Endodermal cell (in vitro differentiated cells): ENCODE results near the gene UBASH3A. TPM values are rescaled to one million over a fixed set of nuclear protein-coding genes. Genes with fewer than 3 reads are reported as not detected.

Experiments used
- DNase-seq: peaks from one replicate; pipeline ENCODE4 v3.0.0-alpha.2; 2017
- H3K27ac ChIP-seq: 2 replicates; pipeline ENCODE4 v1.5.1; 2013; ENCODE audit warnings: mild to moderate bottlenecking, low read depth, low read length, moderate library complexity
- H3K27me3 ChIP-seq: 2 replicates; pipeline ENCODE4 v1.6.1; 2013; ENCODE audit warnings: mild to moderate bottlenecking, low read length, moderate library complexity; ENCODE audit not compliant: insufficient read depth, control insufficient read depth, poor library complexity, severe bottlenecking
- H3K36me3 ChIP-seq: 2 replicates; pipeline ENCODE4 v1.7.0; 2013; ENCODE audit warnings: mild to moderate bottlenecking, low read length, moderate library complexity; ENCODE audit not compliant: control insufficient read depth, insufficient read depth
- H3K4me1 ChIP-seq: one replicate; pipeline ENCODE4 v1.7.0; 2013; ENCODE audit warnings: low read length; ENCODE audit not compliant: control insufficient read depth, insufficient read depth
- H3K4me3 ChIP-seq: 2 replicates; pipeline ENCODE4 v1.5.1; 2013; ENCODE audit warnings: mild to moderate bottlenecking, low read length, moderate library complexity
- H3K9ac ChIP-seq: 2 replicates; pipeline ENCODE4 v1.6.1; 2013; ENCODE audit warnings: mild to moderate bottlenecking, low read length, moderate library complexity; ENCODE audit not compliant: poor library complexity, severe bottlenecking; ENCODE audit errors: extremely low read depth
- H3K9me3 ChIP-seq: 2 replicates; pipeline ENCODE4 v1.6.1; 2013; ENCODE audit warnings: mild to moderate bottlenecking, low read length, moderate library complexity; ENCODE audit not compliant: control insufficient read depth
- H3K27ac Mint-ChIP-seq: 2 replicates; pipeline ENCODE4 v1.8.0; 2020; ENCODE audit warnings: mixed read lengths
- H3K27me3 Mint-ChIP-seq: 2 replicates; pipeline ENCODE4 v1.8.0; 2021; ENCODE audit warnings: mild to moderate bottlenecking, mixed read lengths; ENCODE audit not compliant: insufficient read depth
- H3K36me3 Mint-ChIP-seq: 2 replicates; pipeline ENCODE4 v1.8.0; 2020; ENCODE audit warnings: low read depth, mixed read lengths
- H3K4me1 Mint-ChIP-seq: 2 replicates; pipeline ENCODE4 v1.8.0; 2020; ENCODE audit warnings: mixed read lengths
- H3K4me3 Mint-ChIP-seq: 2 replicates; pipeline ENCODE4 v1.8.0; 2020; ENCODE audit warnings: mild to moderate bottlenecking, moderate library complexity, mixed read lengths
- H3K9me3 Mint-ChIP-seq: 2 replicates; pipeline ENCODE4 v1.8.0; 2020; ENCODE audit warnings: mild to moderate bottlenecking, mixed read lengths
- WGBS, 2 experiments: methylation state at CpG; one replicate each; pipeline versions ENCODE4 v1.1.5 to v1.1.7; 2013; ENCODE audit warnings: missing lambda C conversion rate in 2 of 2, mixed read lengths in 1 of 2; ENCODE audit not compliant: insufficient coverage in 1 of 2, insufficient read length in 1 of 2; 5-methylcytosine and 5-hydroxymethylcytosine counted together
- total RNA-seq, 2 donors: library from RNA; stranded (reverse); fragmentation: NEBNext Ultra II Directional in 1 of 2; extraction: Animal tissue kit (Norgen Biotek cat#: 25700) in 1 of 2; gene quantifications; 2 replicates in 1 of 2; 3 replicates in 1 of 2; pipeline ENCODE4 v1.2.1, GENCODE V29; 2021
- TF ChIP-seq, protein P1 (sequence below): fragments of 200-600 bp; sonication (generic); conservative IDR thresholded peaks from 2 replicates; pipeline ENCODE4 v1.5.0; 2021; ENCODE audit warnings: antibody characterized with exemption, mild to moderate bottlenecking

Gene UBASH3A
- total RNA-seq, 2 donors from 2014 or later = not detected

DNA sequence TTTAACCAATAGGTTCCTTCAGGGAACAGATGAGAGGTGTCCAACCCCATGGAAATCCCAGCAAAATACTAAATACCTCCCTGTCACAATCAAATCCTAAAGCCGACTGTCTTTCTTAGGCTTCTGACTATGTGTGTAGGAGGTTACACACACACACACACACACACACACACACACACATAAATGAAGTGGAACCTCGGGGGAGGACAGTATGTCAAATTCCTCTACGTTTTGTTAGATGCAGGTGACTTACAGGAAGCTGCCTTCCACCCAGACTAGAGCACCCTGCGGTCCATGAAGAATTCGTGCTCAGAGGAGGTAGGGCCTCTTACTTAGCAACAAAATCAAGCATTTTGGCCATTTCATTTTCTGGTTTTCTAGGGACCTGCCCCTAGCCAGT is 75.9 kb downstream of the UBASH3A start:
- Mint-ChIP-seq H3K4me1 (peaks cover 2% of the 10 kb centered on the region), H3K27ac (no peak overlapping the region), H3K4me3 (no peak overlapping the region), H3K36me3 (no peaks in the 10 kb centered on the region), H3K27me3 (peaks cover 5% of the 10 kb centered on the region), H3K9me3 (peaks cover 2% of the 10 kb centered on the region)
- Histone ChIP-seq H3K9ac (no peak overlapping the region), H3K4me1 (no peaks in the 10 kb centered on the region), H3K4me3 (no peak overlapping the region), H3K27me3 (no peaks in the 10 kb centered on the region), H3K9me3 (no peaks in the 10 kb centered on the region), H3K36me3 (no peaks in the 10 kb centered on the region), H3K27ac (no peak overlapping the region)
- WGBS, 2 experiments = 89 to 94% methylated on average over 4 to 5 of the region's 5 CpGs
- TF ChIP-seq, protein P1, sequence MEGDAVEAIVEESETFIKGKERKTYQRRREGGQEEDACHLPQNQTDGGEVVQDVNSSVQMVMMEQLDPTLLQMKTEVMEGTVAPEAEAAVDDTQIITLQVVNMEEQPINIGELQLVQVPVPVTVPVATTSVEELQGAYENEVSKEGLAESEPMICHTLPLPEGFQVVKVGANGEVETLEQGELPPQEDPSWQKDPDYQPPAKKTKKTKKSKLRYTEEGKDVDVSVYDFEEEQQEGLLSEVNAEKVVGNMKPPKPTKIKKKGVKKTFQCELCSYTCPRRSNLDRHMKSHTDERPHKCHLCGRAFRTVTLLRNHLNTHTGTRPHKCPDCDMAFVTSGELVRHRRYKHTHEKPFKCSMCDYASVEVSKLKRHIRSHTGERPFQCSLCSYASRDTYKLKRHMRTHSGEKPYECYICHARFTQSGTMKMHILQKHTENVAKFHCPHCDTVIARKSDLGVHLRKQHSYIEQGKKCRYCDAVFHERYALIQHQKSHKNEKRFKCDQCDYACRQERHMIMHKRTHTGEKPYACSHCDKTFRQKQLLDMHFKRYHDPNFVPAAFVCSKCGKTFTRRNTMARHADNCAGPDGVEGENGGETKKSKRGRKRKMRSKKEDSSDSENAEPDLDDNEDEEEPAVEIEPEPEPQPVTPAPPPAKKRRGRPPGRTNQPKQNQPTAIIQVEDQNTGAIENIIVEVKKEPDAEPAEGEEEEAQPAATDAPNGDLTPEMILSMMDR = no peak
- no peak for DNase-seq

DNA sequence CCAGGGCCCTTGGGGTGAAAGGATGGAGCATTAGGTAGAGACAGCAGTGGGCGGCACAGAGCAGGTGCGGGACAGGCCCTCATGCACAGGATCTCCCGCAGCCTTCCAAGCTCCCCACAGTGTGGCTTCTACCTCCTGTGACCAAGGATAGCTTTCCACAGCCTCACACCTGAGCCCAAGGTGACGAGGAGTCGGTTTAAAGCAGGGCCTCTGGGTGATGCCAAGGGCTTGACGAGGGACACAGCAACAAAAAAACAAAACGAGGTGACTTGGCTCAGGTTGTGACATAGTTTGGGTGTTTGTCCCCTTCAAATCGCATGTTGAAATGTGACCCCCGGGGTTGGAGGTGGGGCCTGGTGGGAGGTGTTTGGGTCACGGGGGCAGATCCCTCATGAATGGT is 77.0 kb downstream of the UBASH3A start:
- H3K4me1 Mint-ChIP-seq = no peaks in the 10 kb centered on the region
- no peaks in the 10 kb centered on the region for H3K36me3 Mint-ChIP-seq
- no peaks in the 10 kb centered on the region for H3K4me1 ChIP-seq
- no peaks in the 10 kb centered on the region for H3K36me3 ChIP-seq
- no peak overlapping the region for H3K27ac Mint-ChIP-seq
- H3K9me3 Mint-ChIP-seq = peaks cover 2% of the 10 kb centered on the region
- no peak overlapping the region for H3K4me3 Mint-ChIP-seq
- H3K4me3 ChIP-seq = no peak overlapping the region
- H3K27ac ChIP-seq = no peak overlapping the region
- 95 to 97% methylated on average over 8 to 10 of the region's 10 CpGs for WGBS, 2 experiments
- no peaks in the 10 kb centered on the region for H3K27me3 ChIP-seq
- H3K9me3 ChIP-seq = no peaks in the 10 kb centered on the region
- H3K27me3 Mint-ChIP-seq = peaks cover 4% of the 10 kb centered on the region
- no peak overlapping the region for H3K9ac ChIP-seq
- DNase-seq = no peak
- TF ChIP-seq, protein P1 = no peak

DNA sequence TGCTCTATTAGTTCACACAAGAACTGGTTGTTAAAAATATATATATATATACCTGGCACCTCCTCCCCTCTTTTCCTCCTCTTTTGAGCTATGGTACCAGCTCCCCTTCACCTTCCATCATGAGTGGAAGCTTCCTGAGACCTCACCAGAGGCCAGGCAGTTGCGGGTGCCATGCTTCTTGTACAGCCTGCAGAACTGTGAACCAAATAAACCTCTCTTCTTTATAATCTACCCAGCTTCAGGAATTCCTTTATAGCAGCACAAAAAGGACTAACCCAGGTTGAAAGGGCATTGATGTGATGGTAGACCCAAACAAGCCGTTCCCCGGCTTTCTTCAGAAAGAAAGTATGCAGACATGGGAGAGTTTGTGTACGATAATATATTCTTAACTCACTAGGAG is 77.5 kb downstream of the UBASH3A start:
- H3K4me3 Mint-ChIP-seq = no peak overlapping the region

More for the DNA sequence above, 77.5 kb downstream of the UBASH3A start:
- no peak for DNase-seq
- TF ChIP-seq, protein P1 = no peak
- H3K9me3 ChIP-seq = no peaks in the 10 kb centered on the region
- no peaks in the 10 kb centered on the region for H3K27me3 ChIP-seq
- peaks cover 2% of the 10 kb centered on the region for H3K9me3 Mint-ChIP-seq
- H3K36me3 ChIP-seq = no peaks in the 10 kb centered on the region
- peaks cover 4% of the 10 kb centered on the region for H3K27me3 Mint-ChIP-seq
- H3K36me3 Mint-ChIP-seq = no peaks in the 10 kb centered on the region
- 83 to 94% methylated on average over 2 to 4 of the region's 4 CpGs for WGBS, 2 experiments
- H3K4me1 Mint-ChIP-seq = no peaks in the 10 kb centered on the region
- H3K9ac ChIP-seq = no peak overlapping the region
- no peak overlapping the region for H3K27ac Mint-ChIP-seq
- no peak overlapping the region for H3K27ac ChIP-seq
- no peaks in the 10 kb centered on the region for H3K4me1 ChIP-seq
- no peak overlapping the region for H3K4me3 ChIP-seq
